ENCODE results near the gene VWA5A. TPM values are rescaled to one million over a fixed set of nuclear protein-coding genes. Genes with fewer than 3 reads are reported as not detected.

The VWA5A gene
- polyA plus RNA-seq, 1 donor from 2014 or later: 82.2 TPM

DNA sequence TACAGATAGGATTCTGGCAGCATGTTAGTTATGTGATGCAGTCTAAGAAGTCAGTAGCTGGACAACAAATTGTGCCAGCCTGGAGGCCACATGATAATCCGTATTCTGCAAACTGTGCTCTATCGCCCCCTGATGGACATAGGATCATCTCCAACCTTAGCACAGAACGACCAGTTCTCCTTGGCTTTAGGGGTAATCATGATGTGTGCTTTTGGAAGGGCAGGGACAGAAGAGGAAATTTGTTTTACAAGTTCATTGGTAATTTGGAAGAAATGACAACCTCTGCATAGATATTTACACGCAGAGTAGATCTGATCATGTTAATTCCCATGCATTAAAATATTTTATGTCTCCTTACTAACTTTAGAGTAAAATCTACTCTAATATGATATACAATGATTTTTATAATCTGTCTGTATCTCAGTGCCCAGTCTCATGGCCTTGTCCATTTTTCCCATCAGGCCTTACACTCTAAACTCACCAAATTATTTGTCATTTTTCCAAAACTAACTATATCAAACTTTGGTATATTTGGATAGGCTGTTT, 80.0 kb downstream of the VWA5A start:
- no peak overlapping the region for H3K4me3 ChIP-seq (ENCODE audit: low read length)
- TF ChIP-seq, protein P1, sequence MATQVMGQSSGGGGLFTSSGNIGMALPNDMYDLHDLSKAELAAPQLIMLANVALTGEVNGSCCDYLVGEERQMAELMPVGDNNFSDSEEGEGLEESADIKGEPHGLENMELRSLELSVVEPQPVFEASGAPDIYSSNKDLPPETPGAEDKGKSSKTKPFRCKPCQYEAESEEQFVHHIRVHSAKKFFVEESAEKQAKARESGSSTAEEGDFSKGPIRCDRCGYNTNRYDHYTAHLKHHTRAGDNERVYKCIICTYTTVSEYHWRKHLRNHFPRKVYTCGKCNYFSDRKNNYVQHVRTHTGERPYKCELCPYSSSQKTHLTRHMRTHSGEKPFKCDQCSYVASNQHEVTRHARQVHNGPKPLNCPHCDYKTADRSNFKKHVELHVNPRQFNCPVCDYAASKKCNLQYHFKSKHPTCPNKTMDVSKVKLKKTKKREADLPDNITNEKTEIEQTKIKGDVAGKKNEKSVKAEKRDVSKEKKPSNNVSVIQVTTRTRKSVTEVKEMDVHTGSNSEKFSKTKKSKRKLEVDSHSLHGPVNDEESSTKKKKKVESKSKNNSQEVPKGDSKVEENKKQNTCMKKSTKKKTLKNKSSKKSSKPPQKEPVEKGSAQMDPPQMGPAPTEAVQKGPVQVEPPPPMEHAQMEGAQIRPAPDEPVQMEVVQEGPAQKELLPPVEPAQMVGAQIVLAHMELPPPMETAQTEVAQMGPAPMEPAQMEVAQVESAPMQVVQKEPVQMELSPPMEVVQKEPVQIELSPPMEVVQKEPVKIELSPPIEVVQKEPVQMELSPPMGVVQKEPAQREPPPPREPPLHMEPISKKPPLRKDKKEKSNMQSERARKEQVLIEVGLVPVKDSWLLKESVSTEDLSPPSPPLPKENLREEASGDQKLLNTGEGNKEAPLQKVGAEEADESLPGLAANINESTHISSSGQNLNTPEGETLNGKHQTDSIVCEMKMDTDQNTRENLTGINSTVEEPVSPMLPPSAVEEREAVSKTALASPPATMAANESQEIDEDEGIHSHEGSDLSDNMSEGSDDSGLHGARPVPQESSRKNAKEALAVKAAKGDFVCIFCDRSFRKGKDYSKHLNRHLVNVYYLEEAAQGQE (IDR thresholded peaks at IDR 0.05; ENCODE audit: borderline replicate concordance): no peak
- no peak for TF ChIP-seq EP300 (conservative IDR thresholded peaks at IDR 0.05; ENCODE audit: poor library complexity, severe bottlenecking)
- no peak for TF ChIP-seq MXI1 (conservative IDR thresholded peaks at IDR 0.05; ENCODE audit: poor library complexity, severe bottlenecking)
- TF ChIP-seq SMC3 (conservative IDR thresholded peaks at IDR 0.05; ENCODE audit: poor library complexity): peak; percentile 27
- TF ChIP-seq RAD21 (conservative IDR thresholded peaks at IDR 0.05): peak; percentile 31
- TF ChIP-seq TAF1 (IDR thresholded peaks at IDR 0.05; ENCODE audit: low read depth): no peak
- peak; percentile 37 for TF ChIP-seq CTCF (IDR thresholded peaks at IDR 0.05; ENCODE audit: poor library complexity, severe bottlenecking)
- H3K36me3 ChIP-seq (ENCODE audit: insufficient read depth, low read length): no peaks in the 10 kb centered on the region
- H3K4me2 ChIP-seq (ENCODE audit: low read length): no peak overlapping the region
- no peaks in the 10 kb centered on the region for H3K79me2 ChIP-seq (replicated peaks; ENCODE audit: insufficient read depth, low read length)
- H3K9ac ChIP-seq (ENCODE audit: low read length): no peak overlapping the region
- no peaks in the 10 kb centered on the region for H4K20me1 ChIP-seq (ENCODE audit: insufficient read depth)
- no peak overlapping the region for H3K27ac ChIP-seq (ENCODE audit: low read length)
- no peaks in the 10 kb centered on the region for H3K9me3 ChIP-seq (ENCODE audit: low read length)
- H3K27me3 ChIP-seq (ENCODE audit: insufficient read depth, low read depth, low read length): no peaks in the 10 kb centered on the region
- no peaks in the 10 kb centered on the region for H3F3A ChIP-seq (ENCODE audit: insufficient read depth, low read length, poor library complexity, severe bottlenecking)
- no peak overlapping the region for H2AFZ ChIP-seq (ENCODE audit: low read depth, low read length)
- no peaks in the 10 kb centered on the region for H3K9me2 ChIP-seq (ENCODE audit: insufficient read depth, low read length)

Other genes starting within 250 kb of the VWA5A start
- not detected in 2 replicates for gene TMEM225, start 229.8 kb upstream of the VWA5A start, polyA plus RNA-seq
- not detected in 2 replicates for gene OR8D4, start 213.3 kb upstream of the VWA5A start, polyA plus RNA-seq
- not detected in 2 replicates for gene OR4D5, start 175.8 kb upstream of the VWA5A start, polyA plus RNA-seq
- not detected in 2 replicates for gene OR6T1, start 171.6 kb upstream of the VWA5A start, polyA plus RNA-seq
- gene OR10S1, start 137.7 kb upstream of the VWA5A start, polyA plus RNA-seq: not detected in 2 replicates
- gene OR10G6, start 120.3 kb upstream of the VWA5A start, polyA plus RNA-seq: not detected in 2 replicates
- not detected in 2 replicates for gene OR10G4, start 102.5 kb upstream of the VWA5A start, polyA plus RNA-seq
- not detected in 2 replicates for gene OR10G9, start 92.4 kb upstream of the VWA5A start, polyA plus RNA-seq
- gene OR10G8, start 88.7 kb upstream of the VWA5A start, polyA plus RNA-seq: not detected in 2 replicates
- not detected in 2 replicates for gene OR10G7, start 74.1 kb upstream of the VWA5A start, polyA plus RNA-seq
- gene OR10D3, start 67.9 kb downstream of the VWA5A start, polyA plus RNA-seq: not detected in 2 replicates
- gene OR8G1, start 125.6 kb downstream of the VWA5A start, polyA plus RNA-seq: not detected in 2 replicates
- gene OR8G5, start 140.9 kb downstream of the VWA5A start, polyA plus RNA-seq: not detected in 2 replicates
- not detected in 2 replicates for gene OR8D1, start 198.5 kb downstream of the VWA5A start, polyA plus RNA-seq
- gene OR8D2, start 204.7 kb downstream of the VWA5A start, polyA plus RNA-seq: not detected in 2 replicates

Measured in neural cell (in vitro differentiated cells).